ENCODE data around the gene SLC16A4.
"Not testable (repeated sequence)": the region's sequence is repeated elsewhere in the genome, so short reads cannot be mapped to it uniquely, and the experiment has no call there.

SLC16A4 gene

DNA sequence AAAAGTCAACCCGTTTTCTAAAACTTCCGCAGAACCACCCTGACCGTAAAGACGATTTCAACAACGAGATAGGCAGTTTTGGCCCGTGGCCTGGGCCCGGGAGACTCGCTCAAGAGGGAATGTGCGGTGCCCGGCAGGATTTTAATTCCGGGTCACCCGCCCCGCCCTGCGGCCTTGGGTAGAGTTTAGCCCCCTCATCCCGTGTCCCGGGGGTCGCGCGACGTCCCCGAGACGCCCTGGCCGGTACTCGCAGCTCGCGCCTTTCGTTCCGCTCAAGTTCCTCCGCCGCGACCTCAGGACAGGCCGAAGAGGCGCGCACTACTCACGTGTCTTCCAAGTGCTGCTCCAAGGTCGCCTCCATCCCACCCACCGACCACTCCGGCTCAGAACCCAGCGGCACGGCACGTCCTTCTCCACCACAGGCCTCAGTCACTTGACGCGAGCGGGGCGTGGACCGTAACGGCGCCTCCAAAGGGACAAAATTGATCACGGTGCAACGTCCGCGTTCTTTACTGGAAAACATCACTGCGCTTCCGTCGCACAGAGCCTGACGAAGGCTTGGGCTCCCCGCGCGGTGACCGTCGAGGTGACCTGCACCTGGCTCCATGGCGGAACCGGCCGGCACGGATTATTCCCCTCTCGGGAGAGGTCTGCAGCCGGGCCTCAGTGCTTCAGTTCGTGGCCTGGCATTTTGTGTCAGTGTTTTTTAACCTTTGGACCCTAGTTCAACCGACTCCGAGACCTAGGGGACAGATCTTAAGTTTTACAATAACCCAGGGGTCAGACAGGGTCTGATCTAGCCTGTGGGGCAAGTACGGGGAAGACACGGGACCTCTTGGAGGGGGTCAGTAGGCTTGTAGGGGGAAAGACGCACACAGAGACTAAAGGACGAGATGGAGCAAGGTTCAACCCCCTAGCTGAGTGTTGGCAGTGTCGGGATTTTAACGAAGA, 16.7 kb upstream of the SLC16A4 start, which contains the start of gene LAMTOR5:
Gene LAMTOR5 (minus strand): TSS at position 435 of the 951 bp plus-strand sequence. CDS start 74 bp downstream, at position 361.
- DNase-seq: peak; percentile 89

DNA sequence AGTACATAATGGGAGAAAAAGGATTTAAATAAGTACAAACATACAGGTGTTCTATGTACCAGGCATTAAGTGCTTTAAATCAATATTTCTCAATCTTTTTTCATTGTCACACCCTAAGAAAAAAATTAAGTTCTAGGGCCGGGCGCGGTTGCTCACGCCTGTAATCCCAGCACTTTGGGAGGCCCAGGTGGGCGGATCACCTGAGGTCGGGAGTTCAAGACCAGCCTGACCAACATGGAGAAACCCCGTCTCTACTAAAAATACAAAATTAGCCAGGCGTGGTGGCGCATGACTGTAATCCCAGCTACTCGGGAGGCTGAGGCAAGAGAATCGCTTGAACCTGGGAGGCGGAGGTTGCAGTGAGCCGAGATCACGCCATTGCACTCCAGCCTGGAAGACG, 15.6 kb upstream of the SLC16A4 start:
- DNase-seq: not testable (repeated sequence)

DNA sequence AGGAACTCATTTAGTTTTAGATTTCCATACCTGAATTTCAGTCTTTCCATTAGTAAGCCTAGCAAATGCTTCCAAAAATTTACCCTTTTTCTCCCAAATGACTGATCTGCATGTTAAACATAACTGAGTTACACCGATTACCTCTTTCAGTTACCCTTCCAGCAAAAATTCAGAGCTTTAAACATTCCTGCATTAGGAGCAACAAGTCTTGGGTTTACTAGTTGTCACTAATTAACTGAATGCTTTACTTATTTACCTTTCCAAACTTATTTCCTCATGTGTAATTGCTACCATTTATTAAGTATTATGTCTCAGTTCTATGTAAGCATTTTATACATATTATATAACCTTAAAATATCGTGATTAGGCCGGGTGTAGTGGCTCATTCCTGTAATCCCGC, 13.6 kb upstream of the SLC16A4 start:
- DNase-seq: no peak

DNA sequence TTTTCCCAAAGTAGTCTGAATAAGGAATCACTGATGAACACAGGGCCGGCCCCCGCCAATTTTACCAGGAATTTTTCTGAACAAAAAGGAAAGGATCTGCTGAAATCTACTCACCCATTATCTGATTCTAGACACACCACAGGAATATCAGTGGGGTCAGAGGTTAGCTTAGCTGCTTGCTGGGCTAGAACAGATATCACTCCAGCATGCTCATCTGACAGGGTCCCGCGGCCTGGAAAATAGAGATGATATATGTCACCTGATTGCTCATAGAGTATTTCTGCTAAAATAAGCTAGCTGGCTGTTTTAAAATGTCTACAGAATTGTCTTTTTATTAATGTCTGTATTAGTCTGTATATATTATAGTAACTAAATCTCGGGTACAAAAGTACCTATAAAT, 13.0 kb upstream of the SLC16A4 start:
- DNase-seq: no peak

DNA sequence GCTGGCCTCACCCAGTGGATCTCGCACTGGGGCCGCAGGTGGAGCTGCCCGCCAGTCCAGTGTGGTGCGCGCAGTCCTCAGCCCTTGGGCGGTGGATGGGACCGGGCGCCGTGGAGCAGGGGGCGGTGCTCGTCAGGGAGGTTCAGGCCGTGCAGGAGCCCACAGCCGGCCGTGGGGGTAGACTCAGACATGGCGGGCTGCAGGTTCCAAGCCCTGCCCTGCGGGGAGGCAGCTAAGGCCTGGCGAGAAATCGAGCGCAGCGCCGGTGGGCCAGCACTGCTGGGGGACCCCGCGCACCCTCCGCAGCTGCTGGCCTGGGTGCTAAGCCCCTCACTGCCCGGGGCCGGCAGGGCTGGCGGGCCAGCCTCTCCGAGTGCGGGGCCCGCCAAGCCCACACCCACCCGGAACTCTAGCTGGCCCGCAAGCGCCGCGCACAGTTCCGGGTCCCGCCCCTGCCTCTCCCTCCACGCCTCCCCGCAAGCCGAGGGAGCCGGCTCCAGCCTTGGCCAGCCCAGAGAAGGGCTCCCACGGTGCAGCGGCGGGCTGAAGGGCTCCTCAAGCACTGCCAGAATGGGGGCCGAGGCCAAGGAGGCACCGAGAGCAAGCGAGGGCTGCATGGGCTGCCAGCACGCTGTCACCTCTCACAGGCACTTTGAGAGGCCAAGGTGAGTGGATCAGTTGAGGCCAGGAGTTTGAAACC, 5.6 kb upstream of the SLC16A4 start:
- DNase-seq: not testable (repeated sequence)

DNA sequence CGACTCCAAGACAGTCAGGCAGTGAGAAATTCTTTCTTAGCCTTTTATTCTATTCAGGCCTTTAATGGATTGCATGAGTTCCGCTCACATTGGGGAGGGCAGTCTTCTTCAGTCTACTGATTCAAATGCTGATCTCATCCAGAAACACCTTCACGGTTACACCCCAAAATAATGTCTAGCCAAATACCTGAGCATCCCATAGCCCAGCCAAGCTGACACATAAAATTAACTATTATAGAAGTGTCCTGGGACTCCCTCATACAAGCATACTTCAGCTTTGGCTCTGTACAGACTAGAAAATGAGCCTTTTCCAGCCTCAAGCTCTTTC, 3.6 kb upstream of the SLC16A4 start:
- no peak for DNase-seq

DNA sequence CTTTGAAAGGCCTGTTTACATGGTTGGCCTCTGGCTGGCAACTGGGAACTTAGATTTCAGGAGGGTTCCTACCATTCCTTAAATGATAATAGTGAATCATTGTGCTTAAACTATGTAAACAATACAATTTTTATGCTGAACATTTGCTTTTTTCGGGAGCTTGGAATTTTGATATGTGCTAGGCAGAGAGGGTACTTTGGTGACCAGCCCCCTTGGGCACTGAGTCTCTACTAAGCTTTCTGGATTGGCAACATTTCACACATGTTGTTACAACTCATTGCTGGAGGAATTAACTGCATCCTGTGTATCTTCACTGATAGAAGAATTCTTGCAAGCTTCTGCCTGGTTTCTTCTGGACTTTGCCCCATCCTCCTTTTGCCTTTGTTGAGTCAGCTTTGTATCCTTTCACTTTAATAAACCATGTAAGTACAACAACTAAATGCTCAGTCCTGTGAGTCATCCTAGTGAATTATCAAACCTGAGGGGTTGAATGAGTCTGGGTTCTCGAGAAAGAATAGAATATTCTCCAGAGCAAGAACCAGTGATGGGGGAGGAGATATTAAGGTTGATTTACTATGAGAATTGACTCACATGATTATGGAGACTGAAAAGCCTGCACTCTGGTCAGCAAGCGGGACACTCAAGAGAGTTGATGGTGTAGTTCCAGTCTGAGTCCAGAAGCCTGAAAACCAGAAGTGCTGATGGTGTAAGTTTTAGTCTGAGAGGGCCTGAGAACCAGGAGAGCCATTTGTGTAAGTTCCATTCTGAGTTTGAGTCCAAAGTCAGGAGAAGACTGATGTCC, 3.1 kb upstream of the SLC16A4 start:
- DNase-seq: no peak

DNA sequence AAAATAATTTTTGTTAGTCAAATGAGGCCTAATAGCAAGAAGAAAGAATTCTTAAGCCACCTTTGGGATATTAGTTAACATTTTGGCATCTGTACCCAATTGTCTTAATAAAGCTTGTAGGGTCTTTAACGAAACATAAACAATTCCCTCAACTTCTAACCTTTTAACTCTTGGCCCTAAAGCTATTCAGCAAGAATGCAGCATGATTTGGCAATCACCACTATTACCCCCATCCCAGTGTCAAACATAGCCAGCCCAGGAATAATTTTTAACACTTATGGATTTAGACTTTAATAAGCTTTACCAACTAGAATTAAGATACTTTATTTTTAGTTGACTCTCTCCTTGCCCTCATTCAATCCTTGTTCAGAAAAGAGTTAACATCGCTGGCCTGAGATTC, 2.5 kb upstream of the SLC16A4 start:
- DNase-seq: no peak

DNA sequence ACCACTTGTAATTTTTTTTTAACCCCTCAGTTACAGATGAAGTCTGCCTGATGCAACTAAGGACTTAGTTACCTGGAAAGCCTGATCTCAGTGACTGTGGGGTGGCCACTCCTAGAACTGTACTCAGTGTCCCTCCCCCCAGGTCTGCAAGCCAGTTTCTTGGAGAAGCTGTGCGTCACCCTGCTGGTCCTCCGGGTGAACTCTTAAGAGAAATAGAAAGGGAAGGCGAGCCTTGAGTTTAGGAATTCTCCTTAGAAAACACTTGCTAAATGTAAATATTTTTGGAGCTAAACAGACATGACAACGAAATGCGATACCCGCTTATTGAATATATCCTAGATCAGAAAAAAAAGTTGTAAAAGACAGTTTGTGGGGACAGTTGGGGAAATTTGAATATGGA, 730 bp downstream of the SLC16A4 start:
- no peak for DNase-seq

DNA sequence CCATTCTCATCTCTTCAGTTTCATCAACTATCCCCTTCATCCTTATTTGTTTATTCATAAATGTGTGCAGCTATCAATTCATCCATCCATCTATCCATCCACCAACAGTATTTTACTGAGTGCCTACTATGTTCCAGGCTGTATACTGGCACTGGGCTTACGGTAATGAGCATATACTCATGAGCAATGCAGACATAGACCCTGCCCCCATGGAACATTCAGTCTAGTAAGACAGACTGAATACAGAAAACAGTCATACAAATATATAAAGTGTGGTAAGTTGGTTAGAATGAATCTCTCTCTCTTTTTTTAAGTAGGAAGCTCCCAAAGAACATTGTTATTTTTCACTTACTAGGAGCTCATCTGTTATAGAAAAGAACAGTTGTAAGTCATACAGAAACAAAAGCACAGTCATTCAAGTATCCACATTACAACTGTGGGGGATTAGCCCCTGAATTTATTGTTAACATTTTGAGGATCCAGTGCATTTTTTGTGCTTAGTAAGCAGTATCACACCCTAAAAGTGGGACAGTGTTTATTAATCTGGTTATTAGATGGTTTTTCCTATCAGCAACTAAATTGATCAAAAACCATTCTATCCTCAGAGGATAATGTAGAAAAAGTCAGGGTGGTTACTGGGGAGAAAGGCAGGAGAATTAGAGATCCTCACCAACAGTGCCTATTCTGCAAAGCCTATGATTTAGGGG, 3.6 kb downstream of the SLC16A4 start:
- no peak for DNase-seq

DNA sequence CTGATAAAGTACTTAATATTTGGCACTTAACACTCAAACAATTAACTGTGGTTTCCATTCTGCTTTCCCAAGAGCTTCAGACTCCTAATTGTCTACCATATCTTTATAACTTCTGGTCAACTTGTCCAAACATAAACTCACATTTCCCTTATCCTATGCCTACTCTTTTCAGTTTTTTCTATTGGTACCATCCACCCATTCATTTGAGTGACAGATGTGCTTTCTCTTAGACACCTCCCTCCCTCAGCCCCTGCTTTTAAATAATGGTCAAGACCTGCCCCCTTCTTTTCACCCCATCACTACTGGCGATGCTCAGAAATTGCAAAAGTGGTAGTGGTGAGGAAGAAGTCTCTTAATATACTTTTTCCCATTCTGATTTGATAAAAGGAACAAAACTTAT, 5.5 kb downstream of the SLC16A4 start:
- no peak for DNase-seq

DNA sequence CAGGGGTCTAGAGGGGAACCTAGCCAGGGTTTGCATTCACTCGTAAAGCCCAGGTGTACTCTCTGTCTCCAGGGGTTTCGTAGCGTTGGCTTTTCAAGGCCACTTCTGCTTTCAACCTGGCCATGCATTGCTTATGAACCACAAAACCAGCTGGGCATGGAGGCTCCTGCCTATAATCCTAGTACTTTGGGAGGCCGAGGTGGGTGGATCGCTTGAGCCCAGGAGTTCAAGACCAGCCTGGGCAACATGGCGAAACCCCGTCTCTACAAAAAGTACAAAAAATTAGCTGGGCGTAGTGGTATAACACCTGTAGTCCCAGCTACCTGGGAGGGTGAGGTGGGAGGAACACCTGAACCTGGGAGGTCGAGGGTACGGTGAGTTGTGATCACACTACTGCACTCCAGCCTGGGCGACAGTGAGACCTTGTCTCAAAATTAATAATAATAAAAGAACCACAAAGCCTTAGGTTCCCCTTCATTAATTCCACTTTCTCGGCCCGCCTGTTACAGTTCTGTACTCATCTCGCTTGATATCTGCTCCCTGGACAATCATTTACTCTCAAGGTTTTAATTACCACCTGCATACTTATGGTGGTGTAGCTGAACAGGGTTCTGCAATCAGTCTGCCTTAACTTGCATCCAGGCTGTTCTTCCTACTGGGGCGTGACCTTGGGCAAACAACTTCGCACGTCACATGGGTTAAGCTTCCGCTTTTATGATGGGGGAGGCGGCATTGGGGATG, 6.1 kb downstream of the SLC16A4 start:
- DNase-seq: no peak

DNA sequence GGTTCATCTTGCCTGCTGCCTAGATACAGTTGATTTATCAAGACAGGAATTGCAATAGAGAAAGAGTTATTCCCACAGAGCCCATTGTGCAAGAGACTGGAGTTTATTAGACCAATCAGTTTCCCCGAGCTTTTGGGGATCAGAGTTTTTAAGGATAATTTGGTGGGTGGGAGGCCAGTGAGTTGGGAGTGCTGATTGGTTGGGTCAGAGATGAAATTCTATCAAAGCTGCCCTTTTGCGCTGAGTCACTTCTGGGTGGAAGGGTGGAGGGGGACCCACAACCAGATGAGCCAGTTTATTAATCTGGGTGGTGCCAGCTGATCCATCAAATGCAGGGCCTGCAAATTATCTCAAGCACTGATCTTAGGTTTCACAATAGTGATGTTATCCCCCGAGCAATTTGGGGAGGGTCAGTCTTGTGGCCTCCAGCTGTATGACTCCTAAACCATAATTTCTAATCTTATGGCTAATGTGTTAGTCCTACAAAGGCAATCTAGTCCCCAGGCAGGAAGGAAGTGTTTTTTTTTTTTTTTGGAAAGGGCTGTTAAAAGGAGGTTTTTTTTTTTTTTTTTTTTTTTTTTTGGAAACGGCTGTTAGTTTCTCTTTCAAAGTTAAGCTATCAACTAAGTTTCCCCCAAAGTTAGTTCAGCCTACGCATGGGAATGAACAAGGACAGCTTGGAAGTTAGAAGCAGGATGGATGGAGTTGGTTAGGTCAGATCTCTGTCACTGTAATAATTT, 7.4 kb downstream of the SLC16A4 start:
- DNase-seq: peak; percentile 13

DNA sequence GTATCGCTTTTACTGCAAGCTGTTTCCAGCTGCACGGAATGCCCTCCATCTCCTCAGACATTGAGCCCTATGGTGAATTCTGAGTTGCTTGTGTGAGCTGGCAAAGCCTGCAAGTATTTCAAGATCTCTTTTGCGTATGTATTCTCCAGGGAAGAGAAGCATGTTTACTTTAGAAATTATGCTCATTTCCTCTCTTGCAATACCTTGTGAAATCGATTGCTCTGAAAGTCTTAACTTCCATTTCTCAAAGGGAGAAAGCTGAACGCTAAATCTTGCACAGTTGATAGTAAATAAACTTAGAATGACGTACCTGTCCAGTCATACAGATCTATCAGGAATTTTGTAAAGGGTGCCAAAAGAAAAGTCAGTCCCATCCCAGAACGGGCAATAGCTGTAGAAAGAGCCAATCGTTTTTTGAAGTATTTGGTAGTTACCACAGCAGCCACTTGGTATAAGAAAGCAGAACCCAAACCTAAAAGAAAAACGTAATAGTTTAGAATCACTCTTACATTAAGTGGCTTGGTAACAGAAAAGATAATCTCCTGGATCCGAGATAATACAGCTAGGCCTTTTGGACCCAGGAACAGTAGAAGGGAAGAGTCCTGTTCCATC, 10.0 kb downstream of the SLC16A4 start:
- DNase-seq: no peak

DNA sequence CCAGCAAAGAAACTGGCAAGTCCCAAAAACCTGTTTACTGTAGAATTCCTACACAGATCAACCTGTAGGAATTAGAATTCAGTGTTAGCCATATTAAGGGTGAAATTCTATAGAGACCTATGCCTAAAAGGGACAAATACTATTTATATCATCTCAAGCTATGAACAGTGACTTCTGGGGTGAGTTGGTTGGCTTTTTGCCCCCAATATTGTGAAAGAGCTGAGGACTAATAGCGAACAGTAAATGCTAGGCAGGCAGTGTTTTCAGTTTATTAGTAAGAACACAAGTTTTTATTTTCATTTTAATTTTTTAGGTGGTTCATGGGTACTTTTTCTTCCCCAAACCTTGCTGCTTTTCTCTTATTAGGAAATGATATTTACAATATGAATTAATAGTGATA, 15.3 kb downstream of the SLC16A4 start:
- no peak for DNase-seq

DNA sequence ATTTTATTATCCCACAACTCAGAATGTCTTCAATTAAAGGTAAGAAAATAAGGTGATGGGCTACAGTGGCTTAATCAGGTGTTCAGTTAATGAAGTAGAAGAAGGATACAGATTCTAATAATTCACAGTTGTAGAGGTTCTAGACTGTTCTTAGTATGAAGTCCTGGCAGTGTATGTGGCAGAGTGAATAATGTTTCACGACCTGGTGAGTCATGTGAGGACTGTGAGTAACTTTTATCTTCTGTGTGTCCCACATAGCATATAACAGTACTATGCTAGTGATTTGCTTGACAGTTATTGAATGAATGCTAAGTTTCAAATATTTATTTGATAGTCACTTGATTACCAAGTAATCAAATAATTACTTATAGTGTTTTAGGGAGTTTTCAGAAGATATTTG, 20.0 kb downstream of the SLC16A4 start:
- no peak for DNase-seq

DNA sequence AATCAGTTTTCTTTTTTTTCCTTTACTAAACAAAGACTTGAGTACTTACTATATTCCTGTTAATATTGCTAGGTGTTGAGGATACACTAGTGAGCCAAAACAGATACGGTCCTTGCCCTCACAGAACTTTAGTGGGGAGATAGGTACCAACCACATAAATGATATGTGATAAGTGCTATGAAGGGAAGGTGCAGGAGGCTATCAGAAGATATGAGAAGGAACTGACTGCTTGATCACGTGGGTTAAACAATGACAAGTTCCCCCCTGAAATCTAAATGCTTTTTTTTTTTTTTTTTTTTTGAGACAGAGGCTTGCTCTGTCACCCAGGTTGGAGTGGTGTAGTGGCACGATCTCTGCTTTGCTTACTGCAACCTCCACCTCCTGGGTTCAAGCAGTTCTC, 26.6 kb downstream of the SLC16A4 start:
- DNase-seq: no peak

DNA sequence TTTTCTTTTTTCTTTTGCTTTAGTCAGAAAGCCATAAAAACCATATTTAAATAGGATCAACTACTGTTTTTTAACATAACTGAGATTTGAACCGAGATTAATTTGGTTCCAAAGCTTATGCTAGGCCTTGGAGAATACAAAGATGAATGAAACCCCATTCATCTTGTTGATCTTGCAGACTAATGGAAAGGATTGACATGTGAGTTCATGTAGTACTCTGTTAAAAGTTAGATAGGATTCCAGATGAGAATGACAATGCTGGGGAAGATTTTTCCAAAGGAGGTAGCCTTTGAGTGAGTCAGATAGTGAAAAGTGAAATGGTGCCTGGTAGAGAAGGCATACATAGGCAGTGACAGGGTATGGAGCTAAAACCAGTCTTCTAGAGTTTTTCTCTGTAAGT, 29.0 kb downstream of the SLC16A4 start:
- DNase-seq: no peak

DNA sequence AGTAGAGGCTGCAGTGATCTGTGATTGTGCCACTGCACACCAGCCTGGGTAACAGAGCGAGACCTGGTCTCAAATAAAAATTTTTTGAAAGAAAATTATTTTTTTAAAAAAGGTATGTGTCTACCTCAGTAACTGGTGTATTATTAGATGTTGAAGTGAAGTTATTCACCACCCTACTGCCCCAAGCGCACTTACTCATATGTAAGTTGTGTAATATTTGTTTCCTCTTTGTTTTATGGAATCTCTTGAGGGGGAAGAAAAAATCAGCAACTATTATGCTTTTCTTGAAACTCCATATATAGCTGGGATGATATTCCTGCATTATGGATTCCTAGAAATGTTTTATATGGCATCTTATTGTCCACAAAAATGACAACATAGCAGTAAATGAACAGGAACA, 30.4 kb downstream of the SLC16A4 start:
- no peak for DNase-seq

DNA sequence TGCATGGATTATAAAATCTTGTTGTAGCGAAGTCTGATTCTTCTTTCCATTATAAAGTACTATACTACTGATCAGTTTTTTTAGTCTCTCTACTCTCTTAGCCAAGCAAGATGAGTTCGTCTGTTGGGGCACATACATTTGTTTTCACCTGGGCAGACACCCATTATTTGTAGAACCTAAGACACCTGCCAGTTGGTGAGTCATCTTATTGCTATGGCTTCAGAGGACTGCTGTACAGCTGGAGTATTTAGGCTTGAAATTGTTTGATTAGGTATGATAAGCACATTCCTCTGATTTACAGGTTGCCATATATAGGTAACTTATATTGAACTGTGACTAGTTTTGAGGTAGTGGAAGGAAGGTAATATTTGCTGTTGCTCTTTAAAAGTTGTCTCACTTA, 34.4 kb downstream of the SLC16A4 start:
- peak; percentile 22 for DNase-seq

DNA sequence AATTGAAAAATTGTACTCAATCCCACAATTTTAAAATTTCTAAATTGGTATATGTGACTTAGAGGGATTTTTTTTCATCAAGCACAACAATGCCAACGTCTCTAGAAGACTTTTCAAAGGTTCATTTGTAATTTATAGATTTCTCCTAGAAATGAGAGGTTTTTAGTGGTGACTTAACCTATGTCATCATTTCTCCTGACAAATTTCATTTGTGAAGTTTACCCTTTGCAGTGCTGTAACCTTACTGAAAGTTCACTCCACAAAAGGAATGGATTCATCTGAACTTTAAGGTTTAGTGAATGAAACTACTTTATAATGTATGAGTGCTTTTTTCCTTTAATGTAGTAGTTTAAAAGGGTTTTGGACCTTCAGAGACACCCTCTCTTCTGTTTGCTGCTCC, 35.5 kb downstream of the SLC16A4 start:
- no peak for DNase-seq
